Epithelial cell of proximal tubule (primary cell): ENCODE data around the gene POLD1. TPM values are rescaled to one million over a fixed set of nuclear protein-coding genes. Genes with fewer than 3 reads are reported as not detected.

Experiments
- DNase-seq: peaks from one replicate; pipeline ENCODE4 v3.0.0-alpha.2; 2011; ENCODE audit warnings: low read depth
- H3K4me3 ChIP-seq: 2 replicates; pipeline ENCODE4 v1.5.1; 2011; ENCODE audit warnings: low read depth, mild to moderate bottlenecking, low read length
- CTCF ChIP-seq: conservative IDR thresholded peaks from 2 replicates; pipeline ENCODE4 v1.5.1; 2012; ENCODE audit warnings: low read depth, mild to moderate bottlenecking, low read length
- total RNA-seq: library from RNA; depleted of rRNA; stranded (reverse); fragments of >200 nt; gene quantifications from 2 replicates; pipeline ENCODE4 v1.2.3, GENCODE V29; 2015

Gene POLD1
- total RNA-seq, 1 donor from 2014 or later = 89.4 TPM

- TF ChIP-seq CTCF = no peak
- H3K4me3 ChIP-seq = no peak overlapping the region
- DNase-seq = no peak
These were observed 18.6 kb downstream of the POLD1 start for GRCh38 chr19:50402544-50403301.

GRCh38 chr19:50406156-50406820 lies 22.1 kb downstream of the POLD1 start:
- TF ChIP-seq CTCF = no peak
- no peak for DNase-seq
- H3K4me3 ChIP-seq = no peak overlapping the region

- no peak for DNase-seq
- TF ChIP-seq CTCF = no peak
- H3K4me3 ChIP-seq = no peak overlapping the region
These were observed 22.7 kb downstream of the POLD1 start for GRCh38 chr19:50406829-50407228.

- no peak for DNase-seq
- TF ChIP-seq CTCF = no peak
- no peak overlapping the region for H3K4me3 ChIP-seq
These were observed 25.2 kb downstream of the POLD1 start for GRCh38 chr19:50409347-50409746.

GRCh38 chr19:50410109-50410508 lies 26.0 kb downstream of the POLD1 start:
- no peak for TF ChIP-seq CTCF
- H3K4me3 ChIP-seq = no peak overlapping the region
- DNase-seq = no peak

GRCh38 chr19:50412419-50412818 lies 28.3 kb downstream of the POLD1 start:
- H3K4me3 ChIP-seq = no peak overlapping the region
- DNase-seq = no peak
- no peak for TF ChIP-seq CTCF
